PC-9 (cell line): Measurements from ENCODE around the gene CCDC60. TPM values are rescaled to one million over a fixed set of nuclear protein-coding genes. Genes with fewer than 3 reads are reported as not detected.

Experiments
- BruUV-seq: library from RNA; stranded (reverse); fragments of 400-500 nt; replicated peaks from 2 replicates; lab custom pipeline; 2021; lab: Mats Ljungman, UMichigan
- CTCF ChIA-PET: fragments of 300-600 bp; sonication (Branson Sonifier 250); formaldehyde crosslinking; loops from one replicate; lab custom pipeline; 2022; ENCODE audit warnings: antibody characterized with exemption; lab: Charles Lee
- POLR2A ChIA-PET: fragments of 300-600 bp; sonication (Branson Sonifier 250); formaldehyde crosslinking; loops from one replicate; lab custom pipeline; 2022; ENCODE audit warnings: antibody characterized with exemption; ENCODE audit not compliant: unreplicated experiment; lab: Charles Lee
- DNase-seq, 2 experiments: peaks; one replicate each; pipeline versions ENCODE4 v3.0.0 to v3.0.0-alpha.2; 2015 to 2022; ENCODE audit warnings: mixed read lengths in 1 of 2
- H2AFZ ChIP-seq: fragments of 200-600 bp; sonication (generic); 2 replicates; pipeline ENCODE4 v1.8.1; 2017; ENCODE audit warnings: antibody characterized with exemption
- H3F3A ChIP-seq: fragments of 200-600 bp; sonication (generic); 2 replicates; pipeline ENCODE4 v1.8.1; 2017; ENCODE audit warnings: antibody characterized with exemption, mild to moderate bottlenecking, low read depth; ENCODE audit not compliant: insufficient read depth
- H3K27ac ChIP-seq: fragments of 200-600 bp; sonication (generic); 2 replicates; pipeline ENCODE4 v1.6.1; 2016; ENCODE audit warnings: mixed run types
- H3K27me3 ChIP-seq: fragments of 200-600 bp; sonication (generic); 2 replicates; pipeline ENCODE4 v1.6.1; 2016; ENCODE audit warnings: low read depth, mixed run types; ENCODE audit not compliant: insufficient read depth
- H3K36me3 ChIP-seq: fragments of 200-600 bp; sonication (generic); 2 replicates; pipeline ENCODE4 v1.6.1; 2016; ENCODE audit warnings: low read depth, mixed run types
- H3K4me1 ChIP-seq: fragments of 200-600 bp; sonication (generic); replicated peaks from 2 replicates; pipeline ENCODE4 v1.6.1; 2016; ENCODE audit warnings: mixed run types; ENCODE audit not compliant: insufficient read depth
- H3K4me2 ChIP-seq: fragments of 200-600 bp; sonication (generic); 2 replicates; pipeline ENCODE4 v1.6.1; 2017; ENCODE audit warnings: mixed run types
- H3K4me3 ChIP-seq: fragments of 200-600 bp; sonication (generic); 2 replicates; pipeline ENCODE4 v1.6.1; 2016; ENCODE audit warnings: mixed run types
- H3K79me2 ChIP-seq: fragments of 200-600 bp; sonication (generic); 2 replicates; pipeline ENCODE4 v1.6.1; 2017; ENCODE audit warnings: low read depth, mixed run types
- H3K9me2 ChIP-seq: fragments of 200-600 bp; sonication (generic); 2 replicates; pipeline ENCODE4 v1.8.1; 2017; ENCODE audit warnings: mild to moderate bottlenecking; ENCODE audit not compliant: insufficient read depth
- H3K9me3 ChIP-seq: fragments of 200-600 bp; sonication (generic); 2 replicates; pipeline ENCODE4 v1.8.1; 2016; ENCODE audit warnings: low read depth; ENCODE audit not compliant: insufficient read depth
- H4K20me1 ChIP-seq: fragments of 200-600 bp; sonication (generic); 2 replicates; pipeline ENCODE4 v1.8.1; 2017; ENCODE audit not compliant: insufficient read depth
- EZH2 ChIP-seq: fragments of 200-600 bp; sonication (generic); IDR thresholded peaks from 2 replicates; pipeline ENCODE4 v1.8.0; 2017; ENCODE audit warnings: antibody characterized with exemption, low read depth
- intact Hi-C: fragments of 100-400 bp; cut with micrococcal nuclease; formaldehyde crosslinking; loops from one replicate; pipeline ENCODE4 v1.10.0; 2022; ENCODE audit not compliant: unreplicated experiment
- total RNA-seq: library from RNA; stranded (reverse); gene quantifications from 2 replicates; pipeline ENCODE4 v1.2.3, GENCODE V29; 2021
- TF ChIP-seq, protein P1 (sequence below): fragments of 200-600 bp; sonication (generic); conservative IDR thresholded peaks from 2 replicates; pipeline ENCODE4 v1.6.1; 2017; ENCODE audit warnings: mixed run types, antibody characterized with exemption, mild to moderate bottlenecking, moderate library complexity

Gene CCDC60
- total RNA-seq, 1 experiment from 2014 or later, result not detected

DNA sequence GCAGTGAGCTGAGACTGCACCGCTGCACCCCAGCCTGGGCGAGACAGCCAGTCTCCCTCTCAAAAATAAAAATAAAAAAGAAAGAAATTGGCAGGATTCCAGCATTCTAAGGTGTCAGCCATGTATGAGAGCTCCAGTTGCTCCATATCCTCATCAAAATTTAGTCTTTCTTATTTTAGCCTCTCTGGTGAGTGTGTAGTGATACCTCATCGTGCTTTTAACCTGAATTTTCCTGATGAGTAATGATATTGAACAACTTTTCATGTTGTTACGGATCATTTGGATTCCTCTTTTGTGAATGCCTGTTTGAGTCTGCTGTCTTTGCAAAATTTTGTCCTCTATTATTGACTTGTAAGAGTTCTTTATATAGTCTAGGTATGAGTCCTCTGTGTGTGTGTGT is 28.5 kb downstream of the CCDC60 start:
- H3K4me1 ChIP-seq, result no peaks in the 10 kb centered on the region
- no peak for DNase-seq
- H3K4me3 ChIP-seq, result no peak overlapping the region
- BruUV-seq, result no TSS peak
- no peaks in the 10 kb centered on the region for H3K9me3 ChIP-seq
- no peaks in the 10 kb centered on the region for H3K9me2 ChIP-seq
- H3K4me2 ChIP-seq, result no peak overlapping the region
- no peak overlapping the region for H3K27ac ChIP-seq
- TF ChIP-seq, protein P1, sequence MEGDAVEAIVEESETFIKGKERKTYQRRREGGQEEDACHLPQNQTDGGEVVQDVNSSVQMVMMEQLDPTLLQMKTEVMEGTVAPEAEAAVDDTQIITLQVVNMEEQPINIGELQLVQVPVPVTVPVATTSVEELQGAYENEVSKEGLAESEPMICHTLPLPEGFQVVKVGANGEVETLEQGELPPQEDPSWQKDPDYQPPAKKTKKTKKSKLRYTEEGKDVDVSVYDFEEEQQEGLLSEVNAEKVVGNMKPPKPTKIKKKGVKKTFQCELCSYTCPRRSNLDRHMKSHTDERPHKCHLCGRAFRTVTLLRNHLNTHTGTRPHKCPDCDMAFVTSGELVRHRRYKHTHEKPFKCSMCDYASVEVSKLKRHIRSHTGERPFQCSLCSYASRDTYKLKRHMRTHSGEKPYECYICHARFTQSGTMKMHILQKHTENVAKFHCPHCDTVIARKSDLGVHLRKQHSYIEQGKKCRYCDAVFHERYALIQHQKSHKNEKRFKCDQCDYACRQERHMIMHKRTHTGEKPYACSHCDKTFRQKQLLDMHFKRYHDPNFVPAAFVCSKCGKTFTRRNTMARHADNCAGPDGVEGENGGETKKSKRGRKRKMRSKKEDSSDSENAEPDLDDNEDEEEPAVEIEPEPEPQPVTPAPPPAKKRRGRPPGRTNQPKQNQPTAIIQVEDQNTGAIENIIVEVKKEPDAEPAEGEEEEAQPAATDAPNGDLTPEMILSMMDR, result no peak
- no peak for TF ChIP-seq EZH2
- no peaks in the 10 kb centered on the region for H3F3A ChIP-seq
- H3K27me3 ChIP-seq, result peaks cover 32% of the 10 kb centered on the region
- no peaks in the 10 kb centered on the region for H3K79me2 ChIP-seq
- H2AFZ ChIP-seq, result no peak overlapping the region
- H4K20me1 ChIP-seq, result peaks cover 6% of the 10 kb centered on the region; the same call in 1 of the 2 replicates
- ChIA-PET CTCF (no interaction called here), POLR2A (no interaction called here)
- intact Hi-C loops, result no loop called here
- H3K36me3 ChIP-seq, result no peaks in the 10 kb centered on the region

DNA sequence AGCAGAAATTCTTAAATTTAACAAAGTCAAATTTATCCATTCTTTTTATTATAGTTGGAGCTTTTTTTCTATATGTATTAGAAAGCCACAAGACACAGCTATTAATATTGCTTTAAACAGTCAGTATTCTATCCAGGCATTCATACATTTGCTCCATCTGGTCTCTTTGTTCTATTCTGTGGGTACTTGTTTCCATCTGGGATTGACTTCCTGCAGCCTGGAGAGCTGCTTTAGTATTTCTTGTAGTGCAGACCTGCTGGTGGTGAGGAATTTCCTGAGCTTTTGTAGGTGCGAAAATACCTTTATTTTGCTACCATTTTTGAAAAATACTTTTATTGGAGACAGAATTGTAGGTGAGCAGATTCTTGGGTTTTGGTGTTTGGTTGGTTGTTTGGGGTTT is 29.0 kb downstream of the CCDC60 start:
- ChIA-PET CTCF (no interaction called here), POLR2A (no interaction called here)
- H3F3A ChIP-seq, result no peaks in the 10 kb centered on the region
- H3K9me3 ChIP-seq, result no peaks in the 10 kb centered on the region
- no TSS peak for BruUV-seq
- intact Hi-C loops, result no loop called here
- no peaks in the 10 kb centered on the region for H3K36me3 ChIP-seq
- peaks cover 37% of the 10 kb centered on the region for H3K27me3 ChIP-seq
- H3K9me2 ChIP-seq, result no peaks in the 10 kb centered on the region
- H3K4me2 ChIP-seq, result no peak overlapping the region
- H3K27ac ChIP-seq, result no peak overlapping the region
- DNase-seq, result no peak
- no peaks in the 10 kb centered on the region for H3K79me2 ChIP-seq
- H2AFZ ChIP-seq, result no peak overlapping the region
- H3K4me1 ChIP-seq, result no peaks in the 10 kb centered on the region
- H4K20me1 ChIP-seq, result peaks cover 6% of the 10 kb centered on the region; the same call in 1 of the 2 replicates
- no peak overlapping the region for H3K4me3 ChIP-seq
- TF ChIP-seq EZH2, result no peak
- TF ChIP-seq, protein P1, result no peak

DNA sequence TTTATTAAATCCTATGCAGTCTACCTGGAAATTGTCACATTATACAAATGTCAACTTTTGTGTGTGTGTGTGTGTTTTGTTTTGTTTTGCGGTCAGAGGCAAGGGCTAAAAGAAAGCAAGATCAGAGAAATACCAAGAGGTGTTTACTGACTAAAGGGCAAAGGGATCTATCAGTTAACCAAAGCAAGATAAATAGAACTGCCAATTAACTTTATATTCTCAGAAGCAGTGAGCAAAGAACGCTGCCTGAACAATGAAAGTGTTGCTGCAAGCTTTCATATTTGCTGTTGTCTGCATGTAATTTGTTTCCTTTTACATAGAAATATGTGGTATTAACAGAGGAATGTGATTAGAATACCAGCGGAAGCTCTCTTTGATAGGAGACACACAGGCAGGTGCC is 30.9 kb downstream of the CCDC60 start:
- no peak overlapping the region for H3K4me2 ChIP-seq
- no peak for DNase-seq

More for the DNA sequence above, 30.9 kb downstream of the CCDC60 start:
- Histone ChIP-seq H3K9me2 (no peaks in the 10 kb centered on the region), H3K27me3 (peaks cover 44% of the 10 kb centered on the region), H3K79me2 (no peaks in the 10 kb centered on the region), H3F3A (no peaks in the 10 kb centered on the region), H3K9me3 (no peaks in the 10 kb centered on the region), H3K4me1 (no peaks in the 10 kb centered on the region), H3K36me3 (no peaks in the 10 kb centered on the region), H3K4me3 (no peak overlapping the region), H2AFZ (no peak overlapping the region), H3K27ac (no peak overlapping the region), H4K20me1 (peaks cover 6% of the 10 kb centered on the region; the same call in 1 of the 2 replicates)
- ChIA-PET CTCF (no interaction called here), POLR2A (no interaction called here)
- no TSS peak for BruUV-seq
- TF ChIP-seq EZH2, result no peak
- TF ChIP-seq, protein P1, result no peak
- intact Hi-C loops, result no loop called here
